GM19351 (cell line): ENCODE measurements around the gene PDIA2.

Experiments
- ATAC-seq: cut with Tn5 transposase; IDR thresholded peaks from one replicate; pipeline ENCODE4 v1.9.1; 2021; ENCODE audit warnings: mild to moderate bottlenecking, moderate library complexity; ENCODE audit not compliant: unreplicated experiment

Gene PDIA2

GRCh38 chr16:296806-297510 lies 14.0 kb downstream of the PDIA2 start:
- ATAC-seq: no peak

DNA sequence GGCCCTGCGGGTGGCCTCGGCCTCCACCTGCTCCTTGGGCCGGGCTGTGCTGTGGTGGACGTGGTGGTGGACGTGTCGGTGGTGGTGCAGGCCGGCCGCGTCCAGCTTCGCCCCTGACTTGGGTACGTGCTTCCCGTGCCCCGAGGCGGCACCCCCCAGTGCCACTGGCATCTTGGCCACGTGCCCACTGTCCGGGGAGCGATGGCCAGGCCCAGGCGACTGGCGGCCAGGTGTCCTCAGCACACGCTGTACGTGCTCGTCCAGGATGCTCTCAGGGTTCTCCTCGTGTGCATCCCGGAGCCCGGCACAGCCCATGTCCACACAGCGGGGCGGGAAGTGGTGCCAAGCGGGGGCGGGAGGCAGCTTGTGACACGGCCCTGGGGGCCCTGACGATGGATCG lies 14.9 kb downstream of the PDIA2 start:
- ATAC-seq: no peak

DNA sequence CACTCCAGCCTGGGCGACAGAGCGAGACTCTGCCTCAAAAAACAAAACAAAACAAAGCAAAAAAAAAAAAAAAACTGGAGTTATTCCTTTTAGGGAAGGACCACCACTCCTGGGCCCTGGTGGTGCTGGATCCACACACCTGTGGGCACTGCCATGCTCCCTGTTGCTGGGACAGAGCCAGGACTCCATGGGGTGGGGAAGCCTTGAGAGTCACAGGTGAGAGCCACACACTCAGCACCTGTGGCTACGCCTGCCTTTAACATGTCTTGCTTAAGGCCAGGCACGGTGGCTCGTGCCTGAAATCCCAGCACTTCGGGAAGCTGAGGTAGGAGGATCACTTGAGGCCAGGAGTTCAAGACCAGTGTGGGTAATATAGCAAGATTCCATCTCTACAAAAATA lies 18.3 kb downstream of the PDIA2 start:
- no peak for ATAC-seq

DNA sequence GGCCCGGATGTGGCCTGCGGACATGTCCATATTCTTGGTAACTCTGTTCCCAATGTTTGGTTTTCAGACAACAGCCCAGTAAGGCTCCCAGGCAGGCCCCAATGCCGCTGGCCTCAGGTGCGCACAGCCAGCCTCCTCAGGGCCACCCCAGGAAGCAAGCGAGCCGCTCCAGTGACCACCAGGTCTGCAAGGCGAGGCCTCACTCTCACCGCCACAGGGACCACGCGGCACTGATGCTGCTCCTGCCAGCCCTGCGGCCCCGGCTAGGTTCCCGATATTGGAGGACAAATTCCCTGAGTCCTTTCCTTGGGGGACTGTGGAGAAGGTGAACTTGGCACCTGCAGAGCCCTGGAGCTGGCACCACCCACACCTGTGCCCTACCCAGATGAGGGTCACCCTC lies 19.0 kb downstream of the PDIA2 start:
- no peak for ATAC-seq

GRCh38 chr16:303760-304505 lies 21.0 kb downstream of the PDIA2 start:
- no peak for ATAC-seq

GRCh38 chr16:305916-306626 lies 23.1 kb downstream of the PDIA2 start:
- no peak for ATAC-seq

- no peak for ATAC-seq
Observed at GRCh38 chr16:306911-307370, 24.0 kb downstream of the PDIA2 start.

GRCh38 chr16:307691-308312 lies 24.8 kb downstream of the PDIA2 start:
- no peak for ATAC-seq

GRCh38 chr16:309476-309875 lies 26.5 kb downstream of the PDIA2 start:
- ATAC-seq: no peak

DNA sequence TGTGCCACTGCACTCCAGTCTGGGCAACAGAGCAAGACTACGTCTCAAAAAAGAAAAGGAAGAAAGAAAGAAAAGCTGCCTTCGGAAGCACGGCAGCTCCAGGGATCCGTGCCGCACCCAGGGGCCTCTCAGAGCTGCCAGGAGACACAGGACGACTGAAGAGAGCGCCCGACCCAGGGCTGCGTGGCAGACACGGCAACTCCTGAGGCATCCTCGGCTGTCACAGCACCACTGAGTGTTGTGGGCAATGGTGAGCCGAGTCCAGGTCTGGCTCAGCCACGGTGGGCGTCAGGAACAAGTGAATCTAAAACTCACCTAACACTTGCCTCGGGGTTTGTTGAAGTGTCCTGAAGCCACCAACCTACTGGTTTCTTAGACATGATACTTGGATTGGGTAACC lies 28.8 kb downstream of the PDIA2 start:
- no peak for ATAC-seq

DNA sequence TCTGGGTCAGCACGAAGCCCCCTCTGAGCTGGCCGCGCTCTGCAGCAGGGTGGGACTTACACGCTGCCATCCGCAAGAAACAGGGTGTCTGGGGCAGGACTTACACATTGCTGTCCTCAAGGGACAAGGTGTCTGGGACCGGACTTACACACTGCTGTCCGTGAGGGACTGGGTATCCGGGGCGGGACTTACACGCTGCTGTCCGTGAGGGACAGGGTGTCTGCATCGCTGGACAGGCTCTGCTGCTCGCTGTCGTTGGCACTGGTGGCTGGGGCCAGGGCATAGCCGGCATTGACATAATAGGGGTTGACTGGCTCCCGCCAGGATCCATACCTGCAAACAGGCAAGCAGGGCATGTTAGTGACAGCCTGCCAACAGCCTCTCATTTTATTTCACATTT lies 31.4 kb downstream of the PDIA2 start:
- no peak for ATAC-seq

DNA sequence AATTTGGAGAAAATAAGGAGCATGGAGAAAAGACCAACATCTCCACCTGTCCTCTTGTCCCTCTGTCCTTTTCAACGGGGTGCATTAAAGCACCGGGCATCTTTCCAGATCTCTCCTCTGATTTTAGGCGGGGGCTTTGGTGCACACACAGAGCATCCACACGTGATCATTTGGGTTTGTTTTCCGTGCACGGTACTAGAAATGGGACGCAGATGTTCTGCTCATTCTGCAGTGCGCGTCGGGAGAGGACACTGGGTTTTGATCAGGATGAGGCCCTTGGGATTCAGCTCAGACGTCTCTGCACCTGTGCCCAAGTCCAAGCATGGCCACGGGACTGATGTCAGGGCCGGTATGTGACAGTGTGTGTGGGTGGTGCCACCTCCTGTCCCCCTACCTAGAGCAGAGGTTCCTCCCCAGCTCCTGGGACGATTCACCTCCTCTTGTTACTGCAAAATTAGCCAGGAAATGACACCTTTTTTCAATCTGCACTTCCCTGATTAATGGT lies 31.9 kb downstream of the PDIA2 start:
- ATAC-seq: no peak

- no peak for ATAC-seq
Observed at GRCh38 chr16:316741-317464, 33.9 kb downstream of the PDIA2 start.

GRCh38 chr16:317583-317982 lies 34.6 kb downstream of the PDIA2 start:
- no peak for ATAC-seq

- ATAC-seq: no peak
Observed at GRCh38 chr16:318628-319027, 35.7 kb downstream of the PDIA2 start.

- ATAC-seq: no peak
Observed at GRCh38 chr16:320206-320605, 37.2 kb downstream of the PDIA2 start.

- no peak for ATAC-seq
Observed at GRCh38 chr16:321532-321931, 38.6 kb downstream of the PDIA2 start.

GRCh38 chr16:322476-323143 lies 39.6 kb downstream of the PDIA2 start:
- no peak for ATAC-seq

DNA sequence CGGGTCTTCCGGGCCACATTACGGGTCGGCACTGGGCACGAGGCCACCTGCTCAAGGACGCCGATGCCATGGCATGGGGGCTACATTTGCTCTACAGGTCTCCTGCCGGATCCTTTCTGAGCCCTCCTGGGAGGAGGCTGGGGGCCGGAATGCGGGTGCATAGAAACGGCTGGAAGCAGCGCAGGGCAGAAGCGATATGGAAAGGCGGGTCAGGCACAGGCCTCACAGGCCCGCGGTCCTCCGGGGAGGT lies 41.2 kb downstream of the PDIA2 start:
- no peak for ATAC-seq
